Measurements from ENCODE around the gene BET1. TPM values are rescaled to one million over a fixed set of nuclear protein-coding genes. Genes with fewer than 3 reads are reported as not detected.

Gene BET1
- total and polyA plus RNA-seq, 8 donors = 22.0 to 49.4 (median 38.6) TPM

GRCh38 chr7:93948106-93948505 is 56.0 kb downstream of the BET1 start:
- Histone ChIP-seq H3K4me1 (no peaks in the 10 kb centered on the region), H3K36me3 (no peaks in the 10 kb centered on the region), H3K27me3 (no peaks in the 10 kb centered on the region), H3K9me3 (no peaks in the 10 kb centered on the region), H3K4me3 (no peak overlapping the region), H3K27ac (no peak overlapping the region)
- intact Hi-C loops (cut with DNase I) = no loop called here
- TF ChIP-seq, protein P1, sequence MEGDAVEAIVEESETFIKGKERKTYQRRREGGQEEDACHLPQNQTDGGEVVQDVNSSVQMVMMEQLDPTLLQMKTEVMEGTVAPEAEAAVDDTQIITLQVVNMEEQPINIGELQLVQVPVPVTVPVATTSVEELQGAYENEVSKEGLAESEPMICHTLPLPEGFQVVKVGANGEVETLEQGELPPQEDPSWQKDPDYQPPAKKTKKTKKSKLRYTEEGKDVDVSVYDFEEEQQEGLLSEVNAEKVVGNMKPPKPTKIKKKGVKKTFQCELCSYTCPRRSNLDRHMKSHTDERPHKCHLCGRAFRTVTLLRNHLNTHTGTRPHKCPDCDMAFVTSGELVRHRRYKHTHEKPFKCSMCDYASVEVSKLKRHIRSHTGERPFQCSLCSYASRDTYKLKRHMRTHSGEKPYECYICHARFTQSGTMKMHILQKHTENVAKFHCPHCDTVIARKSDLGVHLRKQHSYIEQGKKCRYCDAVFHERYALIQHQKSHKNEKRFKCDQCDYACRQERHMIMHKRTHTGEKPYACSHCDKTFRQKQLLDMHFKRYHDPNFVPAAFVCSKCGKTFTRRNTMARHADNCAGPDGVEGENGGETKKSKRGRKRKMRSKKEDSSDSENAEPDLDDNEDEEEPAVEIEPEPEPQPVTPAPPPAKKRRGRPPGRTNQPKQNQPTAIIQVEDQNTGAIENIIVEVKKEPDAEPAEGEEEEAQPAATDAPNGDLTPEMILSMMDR (IDR thresholded peaks at IDR 0.05) = no peak
- ATAC-seq (no peak), DNase-seq (no peak)

GRCh38 chr7:93945756-93946535 is 58.2 kb downstream of the BET1 start:
- Histone ChIP-seq H3K27ac (peak overlapping the region in 1 of 2 donors; percentile 15), H3K36me3 (no peaks in the 10 kb centered on the region), H3K9me3 (no peaks in the 10 kb centered on the region), H3K27me3 (no peaks in the 10 kb centered on the region), H3K4me3 (no peak overlapping the region), H3K4me1 (no peaks in the 10 kb centered on the region)
- DNase-seq (no peak), ATAC-seq (no peak)
- TF ChIP-seq, protein P1 (IDR thresholded peaks at IDR 0.05) = no peak
- intact Hi-C loops (cut with DNase I) = no loop called here

- Histone ChIP-seq H3K27me3 (no peaks in the 10 kb centered on the region), H3K9me3 (no peaks in the 10 kb centered on the region), H3K4me3 (no peak overlapping the region), H3K36me3 (no peaks in the 10 kb centered on the region), H3K4me1 (no peaks in the 10 kb centered on the region), H3K27ac (peak overlapping the region in 1 of 2 donors; percentile 34)
- no peak for DNase-seq
- TF ChIP-seq, protein P1 (IDR thresholded peaks at IDR 0.05) = no peak
- no peak for ATAC-seq
- intact Hi-C loops (cut with DNase I) = no loop called here
These were observed 59.1 kb downstream of the BET1 start for GRCh38 chr7:93945083-93945482.

- Histone ChIP-seq H3K27me3 (no peaks in the 10 kb centered on the region), H3K27ac (peak overlapping the region in 1 of 2 donors; percentile 48), H3K36me3 (no peaks in the 10 kb centered on the region), H3K4me1 (no peaks in the 10 kb centered on the region), H3K4me3 (no peak overlapping the region), H3K9me3 (no peaks in the 10 kb centered on the region)
- DNase-seq (peak in 1 of 4 donors; percentile 46), ATAC-seq (peak; percentile 39)
- TF ChIP-seq, protein P1 (IDR thresholded peaks at IDR 0.05) = no peak
- intact Hi-C loops (cut with DNase I) = no loop called here
These were observed 59.5 kb downstream of the BET1 start for GRCh38 chr7:93944673-93945072.

DNA sequence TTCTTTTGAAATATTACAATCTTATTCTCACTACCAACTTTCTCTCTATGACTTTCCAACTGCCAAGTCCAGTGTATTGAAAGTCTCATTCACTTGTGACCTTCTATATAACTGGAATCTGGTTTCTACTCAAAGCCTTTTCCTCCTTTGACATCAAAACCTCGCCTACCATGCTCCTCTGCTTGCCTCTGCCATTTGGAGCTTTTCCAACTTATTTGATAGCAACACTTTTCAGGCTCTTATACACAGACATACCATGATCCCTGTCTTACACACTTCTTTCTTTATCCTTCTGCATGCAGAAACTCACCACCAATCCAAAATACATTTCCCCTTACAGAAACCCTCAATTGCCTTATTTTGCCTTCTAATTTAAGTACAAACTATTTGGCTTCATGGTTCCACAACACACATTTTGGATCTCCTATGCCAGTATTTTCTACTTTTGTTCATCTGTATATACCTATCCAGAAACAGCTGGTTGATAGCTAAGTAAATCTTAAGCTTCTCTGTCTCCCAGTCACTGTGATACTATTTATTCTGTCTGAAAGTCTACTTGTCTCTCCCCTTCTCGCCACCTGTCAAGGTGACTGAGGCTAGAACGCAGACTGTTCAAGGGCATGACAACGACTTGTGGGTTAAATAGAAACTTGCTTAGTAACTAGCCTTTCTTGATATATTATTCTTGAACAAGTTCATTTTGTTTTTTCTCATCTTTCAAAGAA is 60.2 kb downstream of the BET1 start:
- H3K27ac ChIP-seq = peak overlapping the region in 1 of 2 donors; percentile 48
- ATAC-seq (no peak), DNase-seq (no peak)
- H3K36me3 ChIP-seq = no peaks in the 10 kb centered on the region
- H3K9me3 ChIP-seq = no peaks in the 10 kb centered on the region
- no peaks in the 10 kb centered on the region for H3K27me3 ChIP-seq
- no peak overlapping the region for H3K4me3 ChIP-seq
- intact Hi-C loops (cut with DNase I) = no loop called here
- TF ChIP-seq, protein P1 (IDR thresholded peaks at IDR 0.05) = no peak
- no peaks in the 10 kb centered on the region for H3K4me1 ChIP-seq

All from left lung (tissue), 10 donors.